Esophagus muscularis mucosa (tissue), 4 donors: ENCODE measurements around the gene PRKN. TPM values are rescaled to one million over a fixed set of nuclear protein-coding genes. Genes with fewer than 3 reads are reported as not detected.

Experiments used
- DNase-seq: peaks from one replicate; pipeline ENCODE4 v3.0.0-alpha.2; 2017; ENCODE audit errors: extremely low spot score
- H3K27ac ChIP-seq, 4 donors: fragments of 200-600 bp; sonication (generic); replicated peaks in 1 of 4; 1 replicate in 3 of 4; 2 replicates in 1 of 4; pipeline ENCODE4 v1.5.1; 2016 to 2019; ENCODE audit warnings: mild to moderate bottlenecking in 1 of 4
- H3K27me3 ChIP-seq, 4 donors: fragments of 200-600 bp; sonication (generic); one replicate each; pipeline versions ENCODE4 v1.5.1 to v1.6.0; 2016 to 2019
- H3K36me3 ChIP-seq, 4 donors: fragments of 200-600 bp; sonication (generic); one replicate each; pipeline ENCODE4 v1.5.1; 2016 to 2019
- H3K4me1 ChIP-seq, 4 donors: fragments of 200-600 bp; sonication (generic); one replicate each; pipeline ENCODE4 v1.5.1; 2016 to 2019
- H3K4me3 ChIP-seq, 4 donors: fragments of 200-600 bp; sonication (generic); 1 replicate in 2 of 4; 2 replicates in 2 of 4; pipeline ENCODE4 v1.5.1; 2016 to 2019; ENCODE audit warnings: mild to moderate bottlenecking in 4 of 4, moderate library complexity in 1 of 4
- H3K9me3 ChIP-seq, 4 donors: fragments of 200-600 bp; sonication (generic); 1 replicate in 3 of 4; 2 replicates in 1 of 4; pipeline ENCODE4 v1.5.1; 2016 to 2019
- EP300 ChIP-seq: sonication (generic); formaldehyde crosslinking; IDR thresholded peaks from one replicate; pipeline ENCODE4 v1.6.1; 2017; ENCODE audit warnings: antibody characterized with exemption
- POLR2A ChIP-seq: fragments of 450-650 bp; IDR thresholded peaks from one replicate; pipeline ENCODE4 v1.6.1; 2017; ENCODE audit warnings: antibody characterized with exemption, moderate library complexity, mild to moderate bottlenecking, low read depth
- POLR2AphosphoS5 ChIP-seq, 2 donors: sonication (generic); formaldehyde crosslinking; IDR thresholded peaks; one replicate each; pipeline ENCODE4 v1.6.1; 2017; ENCODE audit warnings: antibody characterized with exemption in 2 of 2
- WGBS: methylation state at CpG from one replicate; pipeline ENCODE4 v1.1.5; 2018; 5-methylcytosine and 5-hydroxymethylcytosine counted together
- intact Hi-C: fragments of 100-400 bp; cut with DNase I; formaldehyde crosslinking; loops from one replicate; pipeline ENCODE4 v1.15.1; 2023
- total RNA-seq, 4 donors: library from RNA; depleted of rRNA; stranded (reverse); fragments of >200 nt; gene quantifications; one replicate each; pipeline versions ENCODE4 v1.1.0 to v1.2.1, GENCODE V29; 2016
- TF ChIP-seq, protein P1 (sequence below), 3 experiments: fragments of 200-600 bp in 2 of 3; fragments of 450-650 bp in 1 of 3; sonication (generic) in 2 of 3; IDR thresholded peaks; one replicate each; pipeline ENCODE4 v1.5.1; 2017 to 2019; ENCODE audit warnings: antibody characterized with exemption in 3 of 3, mild to moderate bottlenecking in 2 of 3, moderate library complexity in 1 of 3

Gene PRKN
- total RNA-seq, 4 donors from 2014 or later: 9.6 to 14.5 (median 10.8) TPM

DNA sequence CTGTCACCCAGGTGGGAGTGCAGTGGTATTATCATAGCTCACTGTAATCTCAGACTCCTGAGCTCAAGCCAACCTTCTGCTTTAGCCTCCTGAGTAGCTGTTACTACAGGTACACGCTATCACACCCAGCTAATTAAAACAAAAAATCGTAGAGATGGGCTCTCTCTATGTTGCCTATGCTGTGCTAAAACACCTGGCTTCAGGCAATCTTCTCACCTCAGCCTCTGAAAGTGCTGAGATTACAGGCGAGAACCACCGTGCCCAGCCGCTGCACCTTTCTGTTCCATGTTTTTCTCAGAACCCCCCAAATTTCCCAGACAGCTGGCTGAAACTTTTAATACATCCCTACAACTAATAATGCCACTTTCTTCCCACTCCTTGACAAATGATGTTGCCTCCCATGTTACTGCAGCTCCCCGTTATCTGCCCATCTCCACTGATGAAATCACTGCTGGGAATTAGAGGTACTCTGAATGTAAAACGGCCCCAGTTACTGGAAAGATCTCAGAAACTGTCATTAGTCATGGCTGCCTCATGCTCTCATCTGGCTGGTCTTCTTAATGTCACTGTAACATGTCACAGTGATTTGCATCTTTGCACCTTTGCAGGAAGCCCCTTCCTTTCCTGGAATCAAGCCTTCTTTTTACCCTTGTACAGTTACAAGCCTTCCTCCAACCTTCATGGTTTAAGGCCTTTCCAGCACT lies 697.5 kb downstream of the PRKN start:
- Histone ChIP-seq H3K36me3 (no peaks in the 10 kb centered on the region), H3K4me3 (no peak overlapping the region), H3K9me3 (no peaks in the 10 kb centered on the region), H3K27me3 (no peaks in the 10 kb centered on the region), H3K27ac (no peak overlapping the region), H3K4me1 (peaks cover 0 to 8% (median 0%) of the 10 kb centered on the region in 4 donors)
- DNase-seq: no peak
- TF ChIP-seq, protein P1, sequence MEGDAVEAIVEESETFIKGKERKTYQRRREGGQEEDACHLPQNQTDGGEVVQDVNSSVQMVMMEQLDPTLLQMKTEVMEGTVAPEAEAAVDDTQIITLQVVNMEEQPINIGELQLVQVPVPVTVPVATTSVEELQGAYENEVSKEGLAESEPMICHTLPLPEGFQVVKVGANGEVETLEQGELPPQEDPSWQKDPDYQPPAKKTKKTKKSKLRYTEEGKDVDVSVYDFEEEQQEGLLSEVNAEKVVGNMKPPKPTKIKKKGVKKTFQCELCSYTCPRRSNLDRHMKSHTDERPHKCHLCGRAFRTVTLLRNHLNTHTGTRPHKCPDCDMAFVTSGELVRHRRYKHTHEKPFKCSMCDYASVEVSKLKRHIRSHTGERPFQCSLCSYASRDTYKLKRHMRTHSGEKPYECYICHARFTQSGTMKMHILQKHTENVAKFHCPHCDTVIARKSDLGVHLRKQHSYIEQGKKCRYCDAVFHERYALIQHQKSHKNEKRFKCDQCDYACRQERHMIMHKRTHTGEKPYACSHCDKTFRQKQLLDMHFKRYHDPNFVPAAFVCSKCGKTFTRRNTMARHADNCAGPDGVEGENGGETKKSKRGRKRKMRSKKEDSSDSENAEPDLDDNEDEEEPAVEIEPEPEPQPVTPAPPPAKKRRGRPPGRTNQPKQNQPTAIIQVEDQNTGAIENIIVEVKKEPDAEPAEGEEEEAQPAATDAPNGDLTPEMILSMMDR (IDR thresholded peaks at IDR 0.05): no peak
- TF ChIP-seq POLR2A (no peak), EP300 (no peak), POLR2AphosphoS5 (IDR thresholded peaks at IDR 0.05) (no peak)
- 90% methylated on average over 7 of the region's 7 CpGs for WGBS
- intact Hi-C loops: no loop called here

DNA sequence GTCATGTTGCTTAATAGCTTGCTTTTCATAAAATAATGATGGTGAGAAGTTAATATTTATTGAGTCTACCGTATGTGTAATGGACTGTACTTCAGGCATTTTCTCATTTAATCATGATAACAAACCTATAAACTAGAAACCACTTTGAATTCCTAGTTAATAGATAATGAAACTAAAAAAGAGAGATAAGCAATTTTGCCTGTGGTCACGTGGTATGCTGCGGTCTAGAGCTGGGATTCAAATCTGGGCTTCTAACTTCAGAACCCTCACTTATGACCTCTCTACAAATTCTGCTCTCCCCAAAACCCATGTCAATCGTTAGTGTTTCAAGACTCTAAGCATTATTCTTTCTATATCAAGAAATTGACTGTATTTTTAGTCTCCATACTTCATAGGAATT lies 700.7 kb downstream of the PRKN start:
- Histone ChIP-seq H3K36me3 (no peaks in the 10 kb centered on the region), H3K27me3 (no peaks in the 10 kb centered on the region), H3K27ac (no peak overlapping the region), H3K4me1 (no peaks in the 10 kb centered on the region), H3K4me3 (no peak overlapping the region), H3K9me3 (no peaks in the 10 kb centered on the region)
- WGBS: 83% methylated on average over 4 of the region's 4 CpGs
- intact Hi-C loops: no loop called here
- no peak for DNase-seq
- TF ChIP-seq, protein P1 (IDR thresholded peaks at IDR 0.05): no peak
- TF ChIP-seq EP300 (no peak), POLR2AphosphoS5 (IDR thresholded peaks at IDR 0.05) (no peak), POLR2A (no peak)

DNA sequence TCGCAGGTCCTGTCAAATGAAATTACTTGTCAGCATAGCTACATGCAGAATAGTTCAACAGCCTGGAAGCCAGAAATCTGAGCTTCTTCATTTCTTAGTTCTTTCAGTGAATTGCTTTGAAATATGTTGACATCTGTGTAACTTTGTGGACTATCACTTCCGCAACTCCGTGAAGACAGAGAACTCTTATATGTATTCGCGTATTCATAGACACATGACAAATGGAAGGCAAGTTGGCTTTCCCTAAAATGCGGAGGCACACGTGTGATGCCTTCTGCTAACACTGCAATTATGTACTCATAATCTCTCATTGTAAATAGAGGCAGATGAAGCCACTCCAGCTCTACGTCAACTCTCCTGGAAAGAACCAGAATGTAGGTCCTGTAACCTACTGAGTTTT lies 701.5 kb downstream of the PRKN start:
- Histone ChIP-seq H3K4me3 (no peak overlapping the region), H3K36me3 (no peaks in the 10 kb centered on the region), H3K4me1 (no peaks in the 10 kb centered on the region), H3K27me3 (no peaks in the 10 kb centered on the region), H3K27ac (no peak overlapping the region), H3K9me3 (no peaks in the 10 kb centered on the region)
- TF ChIP-seq POLR2AphosphoS5 (IDR thresholded peaks at IDR 0.05) (no peak), POLR2A (no peak), EP300 (no peak)
- TF ChIP-seq, protein P1 (IDR thresholded peaks at IDR 0.05): no peak
- no peak for DNase-seq
- intact Hi-C loops: no loop called here
- 90% methylated on average over 8 of the region's 8 CpGs for WGBS

DNA sequence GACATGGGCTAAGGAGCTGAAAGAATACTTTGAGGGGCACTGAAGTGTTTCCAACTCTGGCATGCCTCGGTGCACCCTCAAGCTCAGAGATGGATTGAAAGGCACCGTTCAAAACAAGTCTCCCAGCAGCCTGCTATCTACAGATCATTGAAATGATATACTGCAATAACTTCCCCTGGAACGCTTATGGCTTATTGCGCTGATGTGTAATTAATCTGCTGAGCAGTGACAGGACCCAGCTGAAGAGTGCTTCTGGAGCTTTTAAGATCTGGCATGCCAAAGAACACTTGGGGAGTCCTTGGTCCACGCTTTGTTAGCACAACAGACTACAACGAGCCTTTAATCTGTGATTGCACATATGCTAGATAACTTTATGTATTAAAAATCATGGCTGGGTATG lies 708.2 kb downstream of the PRKN start:
- 34% methylated on average over 5 of the region's 6 CpGs for WGBS
- Histone ChIP-seq H3K36me3 (no peaks in the 10 kb centered on the region), H3K9me3 (no peaks in the 10 kb centered on the region), H3K4me3 (no peak overlapping the region), H3K4me1 (no peaks in the 10 kb centered on the region), H3K27ac (no peak overlapping the region), H3K27me3 (no peaks in the 10 kb centered on the region)
- no peak for TF ChIP-seq POLR2A
- DNase-seq: no peak
- intact Hi-C loops: no loop called here

DNA sequence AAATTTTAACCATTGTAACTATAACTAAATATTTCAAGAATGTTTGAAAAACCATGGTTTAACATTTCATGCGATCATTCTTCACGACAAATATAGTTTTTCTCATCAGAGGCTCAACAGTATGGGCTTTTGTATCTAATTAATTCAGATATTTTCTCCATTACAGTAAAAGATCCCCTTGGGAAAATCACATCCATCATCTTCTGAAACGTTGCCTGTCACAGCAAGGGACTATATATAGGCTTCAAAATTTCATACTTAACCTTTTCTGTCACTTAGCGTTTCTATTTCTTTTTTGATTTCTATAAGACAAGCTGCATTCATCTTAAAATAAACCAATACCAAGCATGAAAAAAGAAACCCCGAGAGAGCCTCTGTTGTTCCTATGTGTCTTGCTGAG lies 710.0 kb downstream of the PRKN start:
- H3K36me3 ChIP-seq: no peaks in the 10 kb centered on the region
- H3K27me3 ChIP-seq: no peaks in the 10 kb centered on the region
- no peak for DNase-seq
- no peaks in the 10 kb centered on the region for H3K9me3 ChIP-seq
- no peaks in the 10 kb centered on the region for H3K4me1 ChIP-seq
- intact Hi-C loops: no loop called here
- H3K4me3 ChIP-seq: no peak overlapping the region
- TF ChIP-seq POLR2AphosphoS5 (IDR thresholded peaks at IDR 0.05) (no peak), POLR2A (no peak), EP300 (no peak)
- TF ChIP-seq, protein P1 (IDR thresholded peaks at IDR 0.05): no peak
- WGBS: 79% methylated on average over 5 of the region's 5 CpGs
- H3K27ac ChIP-seq: no peak overlapping the region
